NB4 (cell line): ENCODE measurements around the gene KYNU.
"Not testable (repeated sequence)": the region's sequence is repeated elsewhere in the genome, so short reads cannot be mapped to it uniquely, and the experiment has no call there.

Experiments
- DNase-seq: peaks from one replicate; pipeline ENCODE4 v3.0.0; 2010; ENCODE audit warnings: low read depth
- H3K4me3 ChIP-seq: one replicate; pipeline ENCODE4 v1.5.1; 2011; ENCODE audit warnings: mild to moderate bottlenecking, low read depth, low read length, moderate library complexity
- CTCF ChIP-seq: IDR thresholded peaks from one replicate; pipeline ENCODE4 v1.5.1; 2012; ENCODE audit warnings: low read depth, low read length
- MAX ChIP-seq: IDR thresholded peaks from 2 replicates; pipeline ENCODE4 v1.6.1; 2011; ENCODE audit warnings: low read depth, low read length
- MYC ChIP-seq: IDR thresholded peaks from 2 replicates; pipeline ENCODE4 v1.6.1; 2011; ENCODE audit warnings: low read depth, low read length
- POLR2A ChIP-seq: IDR thresholded peaks from 2 replicates; pipeline ENCODE4 v1.6.1; 2011; ENCODE audit warnings: mild to moderate bottlenecking; ENCODE audit not compliant: insufficient read length; ENCODE audit errors: extremely low read depth

The KYNU gene

GRCh38 chr2:142892715-142893114, 15.3 kb downstream of the KYNU start:
- TF ChIP-seq CTCF: no peak
- no peak for TF ChIP-seq MYC
- TF ChIP-seq MAX: no peak
- TF ChIP-seq POLR2A: no peak
- DNase-seq: no peak
- no peak overlapping the region for H3K4me3 ChIP-seq

GRCh38 chr2:142893241-142893640, 15.8 kb downstream of the KYNU start:
- DNase-seq: no peak
- TF ChIP-seq MAX: no peak
- TF ChIP-seq POLR2A: no peak
- TF ChIP-seq CTCF: no peak
- no peak for TF ChIP-seq MYC
- H3K4me3 ChIP-seq: no peak overlapping the region

DNA sequence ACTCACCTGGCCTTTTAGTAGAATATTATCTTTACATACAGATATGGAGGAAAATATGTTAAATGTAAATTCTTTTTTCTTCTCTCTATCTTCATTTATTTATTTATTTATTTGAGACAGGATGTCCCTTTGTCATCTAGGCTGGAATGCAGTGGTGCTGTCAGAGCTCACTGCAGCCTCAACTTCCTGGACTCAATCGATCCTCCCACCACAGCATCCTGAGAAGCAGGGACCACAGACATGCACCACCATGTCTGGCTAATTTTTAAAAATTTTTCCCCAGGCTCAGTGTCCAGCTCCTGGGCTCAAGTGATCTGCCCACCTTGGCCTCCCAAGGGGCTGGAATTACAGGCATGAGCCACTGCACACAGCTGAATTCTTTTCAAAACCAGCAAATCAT, 20.3 kb downstream of the KYNU start:
- DNase-seq: no peak
- no peak overlapping the region for H3K4me3 ChIP-seq
- TF ChIP-seq MAX (no peak), POLR2A (no peak), CTCF (no peak), MYC (no peak)

DNA sequence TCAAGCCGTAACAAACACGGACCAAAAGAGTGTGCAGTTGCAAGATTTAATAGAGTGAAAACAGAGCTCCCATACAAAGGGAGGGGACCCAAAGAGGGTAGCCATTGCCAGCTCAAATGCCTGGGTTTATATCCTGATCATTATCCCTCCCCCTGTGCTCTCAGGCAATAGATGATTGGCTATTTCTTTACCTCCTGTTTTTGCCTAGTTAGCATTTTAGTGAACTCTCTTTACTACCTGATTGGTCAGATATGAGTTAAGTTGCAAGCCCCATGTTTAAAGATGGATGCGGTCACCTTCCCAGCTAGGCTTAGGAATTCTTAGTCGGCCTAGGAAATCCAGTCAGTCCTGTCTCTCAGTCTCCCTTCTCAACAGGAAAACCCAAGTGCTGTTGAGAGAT, 22.9 kb downstream of the KYNU start:
- DNase-seq, H3K4me3 ChIP-seq: not testable (repeated sequence)

- no peak for DNase-seq
- no peak overlapping the region for H3K4me3 ChIP-seq
- TF ChIP-seq MYC: no peak
- no peak for TF ChIP-seq POLR2A
- TF ChIP-seq MAX: no peak
- TF ChIP-seq CTCF: no peak
Measured at GRCh38 chr2:142901780-142902179, 24.3 kb downstream of the KYNU start.

DNA sequence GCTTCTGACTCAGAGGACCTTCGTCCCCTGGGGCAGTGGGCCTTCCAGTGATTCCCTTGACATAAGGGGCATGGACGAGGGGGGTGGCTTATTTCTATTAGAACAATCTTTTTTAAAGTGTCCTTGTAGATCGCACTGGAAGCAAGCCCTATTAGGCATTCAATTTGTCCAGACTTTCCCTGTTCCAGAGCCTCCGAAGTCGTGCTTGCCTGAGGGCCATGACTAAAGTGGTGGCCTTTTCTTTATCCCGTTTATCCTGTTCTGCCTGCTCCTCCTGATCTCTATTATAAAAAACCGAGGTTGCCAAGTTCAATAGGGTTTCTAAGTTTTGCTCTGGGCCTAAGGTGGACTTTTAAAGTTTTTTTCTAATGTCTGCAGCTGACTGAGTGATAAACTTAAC, 26.3 kb downstream of the KYNU start:
- not testable (repeated sequence) for DNase-seq, H3K4me3 ChIP-seq

GRCh38 chr2:142907653-142908052, 30.2 kb downstream of the KYNU start:
- no peak overlapping the region for H3K4me3 ChIP-seq
- TF ChIP-seq MAX (no peak), CTCF (no peak), POLR2A (no peak), MYC (no peak)
- no peak for DNase-seq
